Esophagus muscularis mucosa (tissue), 4 donors: ENCODE results near the gene TSPAN7.

ENCODE experiments used
- EP300 ChIP-seq: sonication (generic); formaldehyde crosslinking; IDR thresholded peaks from one replicate; pipeline ENCODE4 v1.6.1; 2017; ENCODE audit warnings: antibody characterized with exemption
- POLR2A ChIP-seq: fragments of 450-650 bp; IDR thresholded peaks from one replicate; pipeline ENCODE4 v1.6.1; 2017; ENCODE audit warnings: antibody characterized with exemption, moderate library complexity, mild to moderate bottlenecking, low read depth
- TF ChIP-seq, protein P1 (sequence below), 3 experiments: fragments of 200-600 bp in 2 of 3; fragments of 450-650 bp in 1 of 3; sonication (generic) in 2 of 3; IDR thresholded peaks; one replicate each; pipeline ENCODE4 v1.5.1; 2017 to 2019; ENCODE audit warnings: antibody characterized with exemption in 3 of 3, mild to moderate bottlenecking in 2 of 3, moderate library complexity in 1 of 3

DNA sequence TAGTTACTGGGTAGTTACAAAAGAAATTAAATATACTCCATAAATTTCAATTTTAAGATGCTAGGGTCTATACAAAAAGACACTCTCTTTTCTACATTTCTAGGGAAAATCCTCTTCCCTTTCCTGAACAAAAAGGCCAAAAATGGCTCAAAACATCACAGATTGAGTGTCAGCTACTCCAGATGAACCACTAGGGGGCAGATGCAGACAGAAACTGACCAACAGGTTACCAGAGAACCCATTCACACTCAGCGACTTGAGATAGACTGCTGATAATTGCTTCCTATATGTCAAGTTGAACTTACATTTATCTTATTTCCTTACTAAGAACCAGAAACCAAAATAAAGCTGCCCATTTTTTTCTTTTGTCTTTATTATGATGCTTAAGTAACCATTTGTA lies 156.5 kb downstream of the TSPAN7 start:
- TF ChIP-seq, protein P1, sequence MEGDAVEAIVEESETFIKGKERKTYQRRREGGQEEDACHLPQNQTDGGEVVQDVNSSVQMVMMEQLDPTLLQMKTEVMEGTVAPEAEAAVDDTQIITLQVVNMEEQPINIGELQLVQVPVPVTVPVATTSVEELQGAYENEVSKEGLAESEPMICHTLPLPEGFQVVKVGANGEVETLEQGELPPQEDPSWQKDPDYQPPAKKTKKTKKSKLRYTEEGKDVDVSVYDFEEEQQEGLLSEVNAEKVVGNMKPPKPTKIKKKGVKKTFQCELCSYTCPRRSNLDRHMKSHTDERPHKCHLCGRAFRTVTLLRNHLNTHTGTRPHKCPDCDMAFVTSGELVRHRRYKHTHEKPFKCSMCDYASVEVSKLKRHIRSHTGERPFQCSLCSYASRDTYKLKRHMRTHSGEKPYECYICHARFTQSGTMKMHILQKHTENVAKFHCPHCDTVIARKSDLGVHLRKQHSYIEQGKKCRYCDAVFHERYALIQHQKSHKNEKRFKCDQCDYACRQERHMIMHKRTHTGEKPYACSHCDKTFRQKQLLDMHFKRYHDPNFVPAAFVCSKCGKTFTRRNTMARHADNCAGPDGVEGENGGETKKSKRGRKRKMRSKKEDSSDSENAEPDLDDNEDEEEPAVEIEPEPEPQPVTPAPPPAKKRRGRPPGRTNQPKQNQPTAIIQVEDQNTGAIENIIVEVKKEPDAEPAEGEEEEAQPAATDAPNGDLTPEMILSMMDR (IDR thresholded peaks at IDR 0.05) = peak in 2 of 3 experiments; percentile 15 to 30
- no peak for TF ChIP-seq EP300
- no peak for TF ChIP-seq POLR2A
